Measurements from ENCODE around the gene GNMT. TPM values are rescaled to one million over a fixed set of nuclear protein-coding genes. Genes with fewer than 3 reads are reported as not detected.
A peak's percentile ranks its signal among the peaks of the same experiment; 100 is the strongest.

GNMT gene
- polyA plus RNA-seq, 2 of the 4 experiments (the other 2 are of a cell fraction) = 0.12 to 0.23 TPM

DNA sequence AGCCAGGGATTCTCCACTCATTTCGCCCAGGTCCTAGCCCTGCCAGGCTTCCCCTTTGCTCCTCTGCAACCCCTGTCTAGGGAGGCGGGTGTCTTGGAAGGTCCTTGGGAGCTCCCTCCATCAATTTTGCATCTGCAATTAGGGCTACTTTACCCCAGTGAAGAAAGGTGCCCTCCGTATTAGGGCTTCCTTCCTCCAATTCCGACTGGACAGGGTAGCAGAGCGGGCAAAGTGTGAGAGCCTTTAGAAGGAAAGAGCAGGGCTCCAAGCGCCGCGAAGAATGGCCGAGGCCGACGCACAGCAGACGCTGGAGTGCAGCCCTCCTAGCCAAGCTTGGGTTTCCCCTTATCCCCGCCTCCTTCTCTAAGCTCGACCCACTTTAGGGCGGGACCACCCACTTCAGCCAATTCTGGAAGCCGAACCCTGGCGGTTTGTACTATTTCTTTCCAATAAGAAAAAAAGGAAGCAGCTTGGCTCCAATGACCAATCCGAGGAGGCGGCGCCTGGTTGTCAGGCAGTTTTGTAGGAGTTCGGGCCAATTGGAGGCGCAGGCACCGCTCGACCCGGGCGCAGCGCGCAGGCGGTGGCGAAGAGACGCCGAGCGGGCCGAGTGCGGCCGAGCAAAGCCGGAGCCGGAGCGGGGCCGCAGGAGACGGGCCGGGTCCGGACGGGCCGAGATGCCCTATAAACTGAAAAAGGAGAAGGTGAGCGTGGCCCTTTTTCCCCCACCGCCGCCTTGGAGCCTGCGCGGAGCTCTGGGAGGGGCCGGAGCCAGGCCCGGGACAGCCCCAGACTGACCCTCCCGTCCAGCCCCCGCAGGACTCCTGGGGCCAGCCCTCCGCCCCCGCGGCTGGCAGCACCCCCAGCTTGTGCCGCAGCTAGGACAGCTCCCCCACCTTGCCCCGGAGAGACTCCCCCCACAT, 23.7 kb downstream of the GNMT start, which contains the start of gene PPP2R5D:
TSS of gene PPP2R5D (plus strand) at position 570 of the 923 bp plus-strand sequence. CDS start at position 678, 108 bp downstream.
- CTCF ChIA-PET = interaction anchor here (0.6 to 1.5 kb wide), 3 partner anchors 12 to 159 kb away, joined by 3 to 5 read pairs (median 5); no protein-coding TSS in a partner anchor
- DNase-seq (ENCODE audit: low read depth in 1 of 2, low spot score in 1 of 2) = peak; percentile 92 to 97
- Histone ChIP-seq H3K4me2 (peak within 1 kb of the TSS; percentile 94), H3K9me3 (no peaks in the 10 kb centered on the region), H3K4me1 (0 out of 3 replicates have a peak, but pooled peaks cover 11% of the 10 kb centered on the region), H3K27ac (peak within 1 kb of the TSS; percentile 80 to 93), H3K4me3 (peak within 1 kb of the TSS; percentile 67)
- POLR2A ChIA-PET = interaction anchor here (0.5 to 1.9 kb wide), 20 partner anchors 9 to 493 kb away, joined by 3 to 15 read pairs (median 4); partner anchors contain the start of genes CNPY3, CUL7, KLC4 and KLHDC3
- under 1% methylated on average over 19 of the region's 59 CpGs for WGBS (ENCODE audit: missing lambda C conversion rate)
- TF ChIP-seq SMC3 (IDR thresholded peaks at IDR 0.05) = no peak
- no peak for TF ChIP-seq CBX8 (IDR thresholded peaks at IDR 0.05)
- no peak for TF ChIP-seq POLR2AphosphoS2 (conservative IDR thresholded peaks at IDR 0.05; ENCODE audit: low read length)
- TF ChIP-seq, protein P1, sequence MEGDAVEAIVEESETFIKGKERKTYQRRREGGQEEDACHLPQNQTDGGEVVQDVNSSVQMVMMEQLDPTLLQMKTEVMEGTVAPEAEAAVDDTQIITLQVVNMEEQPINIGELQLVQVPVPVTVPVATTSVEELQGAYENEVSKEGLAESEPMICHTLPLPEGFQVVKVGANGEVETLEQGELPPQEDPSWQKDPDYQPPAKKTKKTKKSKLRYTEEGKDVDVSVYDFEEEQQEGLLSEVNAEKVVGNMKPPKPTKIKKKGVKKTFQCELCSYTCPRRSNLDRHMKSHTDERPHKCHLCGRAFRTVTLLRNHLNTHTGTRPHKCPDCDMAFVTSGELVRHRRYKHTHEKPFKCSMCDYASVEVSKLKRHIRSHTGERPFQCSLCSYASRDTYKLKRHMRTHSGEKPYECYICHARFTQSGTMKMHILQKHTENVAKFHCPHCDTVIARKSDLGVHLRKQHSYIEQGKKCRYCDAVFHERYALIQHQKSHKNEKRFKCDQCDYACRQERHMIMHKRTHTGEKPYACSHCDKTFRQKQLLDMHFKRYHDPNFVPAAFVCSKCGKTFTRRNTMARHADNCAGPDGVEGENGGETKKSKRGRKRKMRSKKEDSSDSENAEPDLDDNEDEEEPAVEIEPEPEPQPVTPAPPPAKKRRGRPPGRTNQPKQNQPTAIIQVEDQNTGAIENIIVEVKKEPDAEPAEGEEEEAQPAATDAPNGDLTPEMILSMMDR (IDR thresholded peaks at IDR 0.05) = no peak
- no peak for TF ChIP-seq SREBF2 (IDR thresholded peaks at IDR 0.05)
- TF ChIP-seq HOXA7 (CRISPR knock-in tag; IDR thresholded peaks at IDR 0.05) = no peak
- no peak for TF ChIP-seq MAZ (IDR thresholded peaks at IDR 0.05; ENCODE audit: borderline replicate concordance, low read depth, low read length)
- TF ChIP-seq JUN (IDR thresholded peaks at IDR 0.05) = peak in 1 of 2 experiments; percentile 37; a peak in 1 of 5 replicates
- TF ChIP-seq RFX5 (IDR thresholded peaks at IDR 0.05) = peak; percentile 99
- no peak for TF ChIP-seq RNF2 (IDR thresholded peaks at IDR 0.05; ENCODE audit: borderline replicate concordance, low read depth)
- TF ChIP-seq, protein P2, sequence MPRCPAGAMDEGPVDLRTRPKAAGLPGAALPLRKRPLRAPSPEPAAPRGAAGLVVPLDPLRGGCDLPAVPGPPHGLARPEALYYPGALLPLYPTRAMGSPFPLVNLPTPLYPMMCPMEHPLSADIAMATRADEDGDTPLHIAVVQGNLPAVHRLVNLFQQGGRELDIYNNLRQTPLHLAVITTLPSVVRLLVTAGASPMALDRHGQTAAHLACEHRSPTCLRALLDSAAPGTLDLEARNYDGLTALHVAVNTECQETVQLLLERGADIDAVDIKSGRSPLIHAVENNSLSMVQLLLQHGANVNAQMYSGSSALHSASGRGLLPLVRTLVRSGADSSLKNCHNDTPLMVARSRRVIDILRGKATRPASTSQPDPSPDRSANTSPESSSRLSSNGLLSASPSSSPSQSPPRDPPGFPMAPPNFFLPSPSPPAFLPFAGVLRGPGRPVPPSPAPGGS (IDR thresholded peaks at IDR 0.05) = peak; percentile 43; the same call in 1 of the 3 replicates
- TF ChIP-seq, protein P3, sequence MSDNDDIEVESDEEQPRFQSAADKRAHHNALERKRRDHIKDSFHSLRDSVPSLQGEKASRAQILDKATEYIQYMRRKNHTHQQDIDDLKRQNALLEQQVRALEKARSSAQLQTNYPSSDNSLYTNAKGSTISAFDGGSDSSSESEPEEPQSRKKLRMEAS (IDR thresholded peaks at IDR 0.05) = no peak
- TF ChIP-seq, protein P4, sequence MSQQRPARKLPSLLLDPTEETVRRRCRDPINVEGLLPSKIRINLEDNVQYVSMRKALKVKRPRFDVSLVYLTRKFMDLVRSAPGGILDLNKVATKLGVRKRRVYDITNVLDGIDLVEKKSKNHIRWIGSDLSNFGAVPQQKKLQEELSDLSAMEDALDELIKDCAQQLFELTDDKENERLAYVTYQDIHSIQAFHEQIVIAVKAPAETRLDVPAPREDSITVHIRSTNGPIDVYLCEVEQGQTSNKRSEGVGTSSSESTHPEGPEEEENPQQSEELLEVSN (IDR thresholded peaks at IDR 0.05; ENCODE audit: borderline replicate concordance, low read depth) = no peak
- peak; percentile 92 for TF ChIP-seq POLR2A (IDR thresholded peaks at IDR 0.05; ENCODE audit: low read length)
- no peak for TF ChIP-seq MAFK (IDR thresholded peaks at IDR 0.05; ENCODE audit: partially characterized antibody)
- no peak for TF ChIP-seq HEYL (CRISPR knock-in tag; IDR thresholded peaks at IDR 0.05)
- no peak for TF ChIP-seq TFCP2L1 (CRISPR knock-in tag; IDR thresholded peaks at IDR 0.05)
- TF ChIP-seq PHF8 (IDR thresholded peaks at IDR 0.05; ENCODE audit: borderline replicate concordance, low read depth) = peak; percentile 28; the same call in 1 of the 2 replicates
- TF ChIP-seq RAD21 (conservative IDR thresholded peaks at IDR 0.05 in 1 of 2, IDR thresholded peaks at IDR 0.05 in 1 of 2) = no peak
- no peak for TF ChIP-seq HOXB13 (CRISPR knock-in tag; IDR thresholded peaks at IDR 0.05; ENCODE audit: low read depth)
- TF ChIP-seq NFE2L2 (conservative IDR thresholded peaks at IDR 0.05; ENCODE audit: low read length) = no peak
- FAIRE-seq = no peak
- peak; percentile 95 to 97 for ATAC-seq

All from A549 (cell line).